CD4-positive, alpha-beta T cell (primary cell): ENCODE measurements around the gene TPP2. TPM values are rescaled to one million over a fixed set of nuclear protein-coding genes. Genes with fewer than 3 reads are reported as not detected.

Experiments
- ATAC-seq: fragments of 200-7000 bp; cut with Tn5 transposase; one replicate; pipeline ENCODE4 v1.10.0; 2022; ENCODE audit warnings: mild to moderate bottlenecking; ENCODE audit not compliant: poor library complexity
- CTCF ChIA-PET: fragments of 350-600 bp; sonication (Branson Sonifier 250); formaldehyde crosslinking; loops from one replicate; lab custom pipeline; 2021; ENCODE audit warnings: antibody characterized with exemption, inconsistent platforms; lab: Charles Lee
- POLR2A ChIA-PET: fragments of 350-600 bp; sonication (Branson Sonifier 250); formaldehyde crosslinking; loops from one replicate; lab custom pipeline; 2021; ENCODE audit warnings: antibody characterized with exemption, inconsistent platforms; lab: Charles Lee
- DNase-seq, 14 experiments: peaks; one replicate each; pipeline ENCODE4 v3.0.0-alpha.2; 2013 to 2020; ENCODE audit warnings: mixed read lengths in 2 of 14
- H3K27ac ChIP-seq, 2 donors: one replicate each; pipeline versions ENCODE4 v1.5.1 to v1.7.0; 2013; ENCODE audit warnings: low read length in 2 of 2, low read depth in 1 of 2, mild to moderate bottlenecking in 1 of 2
- H3K27me3 ChIP-seq, 2 experiments: 1 replicate in 1 of 2; 2 replicates in 1 of 2; pipeline versions ENCODE4 v1.6.1 to v1.7.0; 2013; ENCODE audit warnings: low read length in 2 of 2, control low read depth in 1 of 2, mild to moderate bottlenecking in 1 of 2, moderate library complexity in 1 of 2; ENCODE audit not compliant: insufficient read depth in 2 of 2, control insufficient read depth in 1 of 2
- H3K36me3 ChIP-seq: one replicate; pipeline ENCODE4 v1.6.1; 2013; ENCODE audit warnings: low read length, control low read depth; ENCODE audit not compliant: insufficient read depth
- H3K4me1 ChIP-seq: one replicate; pipeline ENCODE4 v1.6.1; 2013; ENCODE audit warnings: low read length, control low read depth; ENCODE audit not compliant: insufficient read depth
- H3K4me3 ChIP-seq: one replicate; pipeline ENCODE4 v1.5.1; 2013; ENCODE audit warnings: mild to moderate bottlenecking, low read length, moderate library complexity
- H3K9me3 ChIP-seq, 2 experiments: 1 replicate in 1 of 2; 2 replicates in 1 of 2; pipeline versions ENCODE4 v1.6.1 to v1.7.0; 2013; ENCODE audit warnings: low read length in 2 of 2, mild to moderate bottlenecking in 2 of 2, control low read depth in 1 of 2, moderate library complexity in 1 of 2; ENCODE audit not compliant: control insufficient read depth in 1 of 2, insufficient read depth in 1 of 2
- H3K27ac Mint-ChIP-seq: one replicate; pipeline ENCODE4 v1.8.0; 2020; ENCODE audit warnings: mixed read lengths
- H3K27me3 Mint-ChIP-seq: one replicate; pipeline ENCODE4 v1.8.0; 2021; ENCODE audit warnings: mixed read lengths
- H3K36me3 Mint-ChIP-seq: one replicate; pipeline ENCODE4 v1.8.0; 2021; ENCODE audit warnings: low read depth, mixed read lengths
- H3K4me1 Mint-ChIP-seq: one replicate; pipeline ENCODE4 v1.8.0; 2021; ENCODE audit warnings: low read depth, mixed read lengths
- H3K4me3 Mint-ChIP-seq: one replicate; pipeline ENCODE4 v1.8.0; 2020; ENCODE audit warnings: mild to moderate bottlenecking, mixed read lengths
- H3K9me3 Mint-ChIP-seq: one replicate; pipeline ENCODE4 v1.8.0; 2020; ENCODE audit warnings: mixed read lengths
- CTCF ChIP-seq: fragments of 200-600 bp; IDR thresholded peaks from one replicate; pipeline ENCODE4 v1.8.0; 2022; ENCODE audit warnings: antibody characterized with exemption, mild to moderate bottlenecking
- intact Hi-C, 2 experiments: fragments of 100-400 bp; cut with DNase I in 1 of 2; cut with micrococcal nuclease in 1 of 2; formaldehyde crosslinking; loops; one replicate each; pipeline versions ENCODE4 v1.15.1 to v1.9.0; 2023 to 2025; cut with DNase I, micrococcal nuclease
- total RNA-seq, 174 experiments: library from RNA in 2 of 174; stranded (reverse) in 2 of 174; gene quantifications; one replicate each; pipeline ENCODE4 v1.2.3 and lab custom pipeline; 2021 to 2026

TPP2 gene
- total RNA-seq, 2 experiments from 2014 or later: 146 to 147 TPM

- H3K9me3 ChIP-seq: peaks cover 6 to 12% of the 10 kb centered on the region in 2 experiments
- TF ChIP-seq CTCF: no peak
- no peak overlapping the region for H3K27ac ChIP-seq
- no peak for ATAC-seq
- ChIA-PET POLR2A (no interaction called here), CTCF (no interaction called here)
- H3K4me1 ChIP-seq: no peaks in the 10 kb centered on the region
- H3K4me1 Mint-ChIP-seq: no peaks in the 10 kb centered on the region
- no peak overlapping the region for H3K27ac Mint-ChIP-seq
- H3K4me3 ChIP-seq: no peak overlapping the region
- H3K4me3 Mint-ChIP-seq: no peak overlapping the region
- intact Hi-C loops: no loop called here
- H3K36me3 ChIP-seq: no peaks in the 10 kb centered on the region
- no peaks in the 10 kb centered on the region for H3K9me3 Mint-ChIP-seq
- H3K27me3 ChIP-seq: no peaks in the 10 kb centered on the region
- no peak for DNase-seq
- peaks cover 8% of the 10 kb centered on the region for H3K27me3 Mint-ChIP-seq
- H3K36me3 Mint-ChIP-seq: no peaks in the 10 kb centered on the region
Measured at GRCh38 chr13:102710261-102710679, 113.5 kb downstream of the TPP2 start.

DNA sequence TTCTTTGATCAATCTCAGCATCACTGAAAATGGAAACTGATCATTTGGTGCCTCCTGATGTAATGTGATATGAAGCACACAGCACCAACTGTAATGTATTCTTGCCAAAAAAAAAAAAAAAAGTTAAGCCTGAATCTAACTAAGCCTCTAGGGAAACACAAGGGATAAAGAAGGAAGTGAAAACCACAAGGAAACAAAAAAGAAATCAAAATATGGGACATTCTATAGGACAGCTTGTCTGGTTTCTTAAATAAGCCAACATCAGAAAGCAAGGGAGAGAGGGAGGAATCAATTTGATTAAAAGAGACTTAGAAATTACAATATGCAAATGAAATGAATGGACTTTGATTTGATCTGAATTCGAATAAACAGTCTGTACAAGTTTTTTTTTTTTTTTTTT lies 118.7 kb downstream of the TPP2 start:
- no peaks in the 10 kb centered on the region for H3K36me3 ChIP-seq
- CTCF ChIA-PET: interaction anchor here (0.7 kb wide), 1 partner anchor 198 kb away, joined by 3 read pairs; no protein-coding TSS in a partner anchor

GRCh38 chr13:102718746-102719145 lies 122.0 kb downstream of the TPP2 start:
- ChIA-PET CTCF (no interaction called here), POLR2A (no interaction called here)
- no peak for TF ChIP-seq CTCF
- Histone ChIP-seq H3K9me3 (no peaks in the 10 kb centered on the region), H3K27ac (no peak overlapping the region), H3K4me3 (no peak overlapping the region), H3K27me3 (no peaks in the 10 kb centered on the region), H3K36me3 (no peaks in the 10 kb centered on the region), H3K4me1 (no peaks in the 10 kb centered on the region)
- intact Hi-C loops: no loop called here
- H3K4me1 Mint-ChIP-seq: no peaks in the 10 kb centered on the region
- H3K9me3 Mint-ChIP-seq: no peaks in the 10 kb centered on the region
- no peak for ATAC-seq
- no peaks in the 10 kb centered on the region for H3K36me3 Mint-ChIP-seq
- no peak overlapping the region for H3K27ac Mint-ChIP-seq
- H3K27me3 Mint-ChIP-seq: no peaks in the 10 kb centered on the region
- no peak for DNase-seq
- no peak overlapping the region for H3K4me3 Mint-ChIP-seq

More for the DNA sequence above, 118.7 kb downstream of the TPP2 start:
- Mint-ChIP-seq H3K9me3 (no peaks in the 10 kb centered on the region), H3K27me3 (no peaks in the 10 kb centered on the region), H3K4me1 (no peaks in the 10 kb centered on the region), H3K36me3 (no peaks in the 10 kb centered on the region), H3K27ac (no peak overlapping the region), H3K4me3 (no peak overlapping the region)
- Histone ChIP-seq H3K4me1 (no peaks in the 10 kb centered on the region), H3K27me3 (no peaks in the 10 kb centered on the region), H3K4me3 (no peak overlapping the region), H3K9me3 (peaks cover 0 to 3% of the 10 kb centered on the region in 2 experiments), H3K27ac (no peak overlapping the region)
- no peak for TF ChIP-seq CTCF
- POLR2A ChIA-PET: no interaction called here
- ATAC-seq (no peak), DNase-seq (no peak)
- intact Hi-C loops: no loop called here
